ENCODE data around the gene TMEM220.
"Not testable (repeated sequence)": the region's sequence is repeated elsewhere in the genome, so short reads cannot be mapped to it uniquely, and the experiment has no call there.

TMEM220 gene

DNA sequence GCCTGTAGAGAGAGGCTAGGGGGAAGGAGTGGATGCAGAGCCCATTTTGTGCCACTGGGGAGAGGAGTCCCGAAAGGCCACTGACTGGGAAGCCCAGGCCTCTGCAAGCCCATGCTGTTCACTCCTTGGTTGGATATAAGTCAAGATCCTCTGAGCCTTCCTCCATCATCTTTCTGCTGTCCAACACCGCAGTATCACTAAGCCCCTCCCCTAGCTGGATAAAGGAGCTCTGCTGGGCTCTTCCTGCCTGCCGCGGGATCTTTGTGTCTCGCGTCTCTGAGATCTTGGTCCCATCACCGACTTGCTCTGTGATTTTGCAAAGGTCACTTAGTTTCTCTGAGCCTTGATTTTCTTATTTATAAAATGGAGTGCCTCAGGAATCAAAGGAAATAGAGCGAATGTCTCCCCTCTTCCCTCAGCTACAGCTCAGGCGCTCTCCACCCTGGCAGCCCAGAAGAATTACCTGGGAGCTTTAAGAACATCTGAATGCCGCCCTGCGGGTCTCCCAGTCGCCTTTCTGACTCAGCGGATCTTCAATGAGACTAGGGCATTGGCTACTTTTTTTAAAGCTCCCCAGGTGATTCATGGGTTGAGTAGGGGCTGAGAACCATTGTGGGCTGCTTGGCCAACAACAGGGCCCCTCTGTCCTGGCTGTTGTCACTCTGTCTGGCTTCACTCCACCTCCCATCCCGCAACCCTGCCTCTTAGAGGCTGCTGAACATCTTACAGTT is 25.2 kb upstream of the TMEM220 start:
- no peak for DNase-seq (ENCODE audit: low read depth in 2 of 2)

- no peak for DNase-seq (ENCODE audit: low read depth in 2 of 2)
Observed at GRCh38 chr17:10754109-10754508, 24.3 kb upstream of the TMEM220 start.

- no peak for DNase-seq (ENCODE audit: low read depth in 2 of 2)
Observed at GRCh38 chr17:10752696-10753095, 22.9 kb upstream of the TMEM220 start.

GRCh38 chr17:10751563-10751962 is 21.7 kb upstream of the TMEM220 start:
- no peak for DNase-seq (ENCODE audit: low read depth in 2 of 2)

GRCh38 chr17:10750210-10750609 is 20.4 kb upstream of the TMEM220 start:
- no peak for DNase-seq (ENCODE audit: low read depth in 2 of 2)

DNA sequence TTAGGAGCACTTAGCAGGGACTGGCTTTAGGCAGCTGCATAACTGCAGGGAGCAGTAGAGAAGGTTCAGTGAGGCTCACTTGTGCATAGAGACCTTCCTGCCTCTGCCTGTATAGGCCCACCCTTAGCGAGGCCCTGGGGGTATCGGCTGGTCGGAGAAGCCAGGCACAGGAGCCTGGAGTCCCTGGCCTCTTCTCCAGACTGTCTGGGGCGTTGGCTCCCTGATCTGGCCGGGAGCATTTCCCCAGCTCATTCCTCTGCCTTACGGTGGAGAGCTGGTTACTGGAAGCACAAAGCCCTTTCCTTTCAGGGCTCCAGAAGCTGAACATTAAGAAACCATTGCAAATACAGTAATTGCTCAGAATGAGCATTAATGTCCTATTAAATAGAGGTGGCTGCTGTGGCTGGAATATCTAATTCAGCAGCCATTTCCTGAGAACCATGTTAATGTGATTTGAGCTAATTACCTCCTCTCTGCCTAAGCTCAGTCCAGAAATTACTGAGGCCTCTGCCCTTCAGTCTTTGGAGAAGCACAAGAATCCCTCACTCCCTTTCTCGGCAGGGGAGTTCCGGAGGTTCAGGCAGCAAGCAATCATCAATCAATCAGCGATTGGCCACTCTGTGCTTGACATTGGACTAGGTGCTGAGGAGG is 18.8 kb upstream of the TMEM220 start:
- no peak for DNase-seq (ENCODE audit: low read depth in 2 of 2)

DNA sequence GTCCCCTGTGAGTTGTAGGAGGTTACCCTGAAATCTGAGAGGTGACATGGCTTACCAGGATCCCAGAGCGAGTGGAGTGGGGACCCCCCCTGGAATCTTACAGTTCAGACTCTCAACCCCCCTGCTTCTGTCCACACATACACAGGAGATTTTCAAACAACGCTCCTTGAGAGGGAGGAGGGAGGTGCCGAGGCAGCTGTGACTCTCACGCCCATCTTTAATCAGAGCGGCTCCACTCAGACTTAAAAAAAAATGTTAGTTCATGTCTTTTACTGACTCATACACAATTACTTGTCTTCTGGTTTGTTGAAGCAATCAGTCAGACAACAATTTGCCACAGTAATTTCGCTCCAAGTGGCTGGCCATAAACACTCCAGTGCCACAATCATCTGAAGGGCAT is 15.4 kb upstream of the TMEM220 start:
- no peak for DNase-seq (ENCODE audit: low read depth in 2 of 2)

GRCh38 chr17:10744501-10745000 is 14.7 kb upstream of the TMEM220 start:
- DNase-seq (ENCODE audit: low read depth in 2 of 2), result no peak

DNA sequence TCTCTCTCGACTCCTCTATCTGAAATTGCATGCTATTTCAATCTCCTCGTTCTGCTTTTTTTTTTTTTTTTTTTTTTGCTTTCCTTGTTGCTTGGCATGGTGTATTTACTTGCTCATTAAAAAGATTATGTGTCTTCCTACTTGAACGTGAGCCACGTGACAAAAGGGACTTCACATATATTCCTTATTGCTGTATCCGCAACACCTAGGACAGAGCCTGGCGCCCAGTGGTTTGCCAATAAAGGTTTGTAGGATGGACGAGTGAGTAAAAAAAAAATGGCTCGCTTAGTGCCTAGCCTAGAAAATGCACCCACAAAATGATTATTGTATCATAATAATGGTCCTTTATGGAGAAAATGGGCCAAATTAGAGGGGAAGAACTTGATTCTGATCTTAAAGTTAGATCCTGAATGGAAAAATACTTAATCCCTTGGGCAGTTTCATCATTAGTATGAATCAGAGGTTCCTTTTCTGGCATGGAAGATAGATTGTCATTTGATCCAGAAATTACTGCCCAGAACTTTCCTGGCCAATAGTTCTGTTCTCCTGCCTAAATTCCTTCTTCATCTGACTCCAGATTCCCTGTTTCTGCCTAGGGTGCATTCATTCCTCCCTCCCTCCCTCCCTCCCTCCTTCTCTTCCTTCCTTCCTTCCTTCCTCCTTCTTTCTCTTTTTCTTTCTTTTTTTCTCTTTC is 13.6 kb upstream of the TMEM220 start:
- no peak for DNase-seq (ENCODE audit: low read depth in 2 of 2)

- DNase-seq (ENCODE audit: low read depth in 2 of 2), result no peak
Observed at GRCh38 chr17:10742431-10742830, 12.6 kb upstream of the TMEM220 start.

DNA sequence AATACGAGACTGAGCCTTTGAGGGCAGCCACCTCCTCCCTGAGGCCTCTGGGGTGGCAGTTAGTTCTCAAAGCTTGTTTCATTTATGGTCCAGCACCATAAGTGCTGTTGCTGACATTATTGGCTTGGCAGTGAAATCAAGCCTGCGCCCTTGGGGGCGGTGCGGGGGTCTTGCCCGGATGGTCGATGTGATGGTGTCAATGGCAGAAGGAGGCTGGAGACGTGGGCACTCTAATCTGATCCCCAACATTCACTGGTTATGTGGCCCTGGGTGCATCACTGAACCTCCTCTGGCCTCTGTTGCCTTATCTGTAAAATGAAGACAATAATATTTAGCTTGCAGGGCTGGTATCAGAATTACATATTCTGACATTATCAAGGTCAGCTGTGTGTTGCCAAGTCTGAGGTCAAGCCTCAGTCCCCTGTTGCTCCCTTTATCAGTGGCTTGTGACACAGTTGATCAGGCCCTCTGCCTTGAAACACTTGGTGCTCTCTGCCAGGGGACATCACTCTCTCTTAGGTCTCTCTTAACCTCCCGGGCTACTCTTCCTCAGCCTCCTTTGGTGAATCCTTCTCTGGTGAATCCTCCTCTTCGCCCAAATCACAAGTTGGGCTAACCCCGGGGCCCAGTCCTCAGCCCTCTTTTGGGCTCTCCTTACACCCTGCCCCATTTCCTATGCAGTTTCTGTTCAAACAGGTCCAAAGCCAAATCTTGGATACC is 11.8 kb upstream of the TMEM220 start:
- no peak for DNase-seq (ENCODE audit: low read depth in 2 of 2)

DNA sequence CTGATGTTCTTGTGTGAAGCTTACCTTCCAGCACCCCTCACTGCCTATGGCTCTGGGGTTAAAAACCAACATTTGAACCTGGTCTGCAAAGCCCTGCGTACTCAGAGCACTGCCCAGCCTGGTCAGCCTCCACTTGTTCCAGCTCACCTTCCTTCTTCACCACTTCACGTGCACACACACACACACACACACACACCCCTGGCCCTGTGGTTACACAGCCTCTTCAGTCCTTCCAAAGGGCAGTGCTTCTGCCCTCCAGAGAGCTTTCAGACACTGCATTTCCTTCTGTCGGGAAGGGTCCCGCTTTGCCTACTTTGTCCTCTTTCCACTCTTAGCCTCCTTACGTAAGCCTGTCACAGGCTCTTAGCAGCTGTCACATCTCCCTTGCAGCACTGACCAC is 9.6 kb upstream of the TMEM220 start:
- DNase-seq (ENCODE audit: low read depth in 2 of 2), result no peak

DNA sequence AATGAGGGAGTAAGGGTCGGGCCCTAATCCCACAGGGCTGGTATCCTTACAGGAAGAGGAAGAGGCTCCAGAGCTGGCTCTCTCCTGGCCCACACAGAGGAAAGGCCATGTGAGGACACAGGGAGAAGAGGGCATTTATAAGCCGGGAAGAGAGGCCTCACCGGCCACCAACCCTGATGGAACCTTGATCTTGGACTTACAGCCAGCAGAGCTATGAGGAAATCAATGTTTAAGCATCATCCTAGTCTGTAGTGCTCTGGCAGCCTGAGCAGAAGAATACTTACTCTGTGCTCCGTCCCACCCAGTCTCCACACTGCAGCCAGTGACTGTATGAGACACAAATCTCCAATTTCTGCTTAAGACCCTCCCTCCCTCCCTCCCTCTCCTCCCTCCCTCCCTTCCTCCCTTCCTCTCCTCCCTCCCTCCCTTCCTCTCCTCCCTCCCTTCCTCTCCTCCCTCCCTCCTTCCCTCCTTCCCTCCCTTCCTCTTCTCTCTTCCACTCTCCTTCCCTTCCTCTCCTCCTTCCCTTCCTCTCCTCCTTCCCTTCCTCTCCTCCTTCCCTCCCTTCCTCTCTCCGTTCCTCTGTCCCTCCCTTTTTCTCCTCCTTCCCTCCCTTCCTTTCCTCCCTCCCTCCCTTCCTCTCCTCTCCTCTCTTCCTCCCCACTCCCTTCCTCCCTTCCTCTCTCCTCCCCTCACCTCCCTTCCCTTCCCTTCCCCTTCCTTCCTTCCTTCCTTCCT is 8.9 kb upstream of the TMEM220 start:
- no peak for DNase-seq (ENCODE audit: low read depth in 2 of 2)

GRCh38 chr17:10737736-10738135 is 7.9 kb upstream of the TMEM220 start:
- no peak for DNase-seq (ENCODE audit: low read depth in 2 of 2)

GRCh38 chr17:10737168-10737622 is 7.4 kb upstream of the TMEM220 start:
- DNase-seq (ENCODE audit: low read depth in 2 of 2), result no peak

- DNase-seq (ENCODE audit: low read depth in 2 of 2), result no peak
Observed at GRCh38 chr17:10735821-10736220, 6.0 kb upstream of the TMEM220 start.

DNA sequence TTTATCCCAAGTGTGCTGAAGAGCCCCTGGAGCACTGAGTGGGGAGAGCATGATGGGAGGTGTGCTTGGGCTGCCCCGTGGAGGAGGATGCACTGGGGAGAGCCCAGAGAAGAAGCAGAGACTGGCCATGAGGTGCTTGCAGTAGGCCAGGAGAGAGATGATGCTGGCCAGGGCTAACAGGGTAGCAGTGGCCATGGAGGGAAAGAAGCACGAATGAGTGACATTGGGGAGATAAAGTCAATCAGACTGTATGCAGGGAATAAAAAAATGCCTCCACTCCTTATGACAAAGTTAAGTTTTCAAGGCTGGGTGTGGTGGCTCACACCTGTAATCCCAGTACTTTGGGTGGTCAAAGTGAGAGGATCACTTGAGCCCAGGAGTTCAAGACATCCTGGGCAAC is 5.4 kb upstream of the TMEM220 start:
- no peak for DNase-seq (ENCODE audit: low read depth in 2 of 2)

- DNase-seq (ENCODE audit: low read depth in 2 of 2), result no peak
Observed at GRCh38 chr17:10733666-10734065, 3.8 kb upstream of the TMEM220 start.

DNA sequence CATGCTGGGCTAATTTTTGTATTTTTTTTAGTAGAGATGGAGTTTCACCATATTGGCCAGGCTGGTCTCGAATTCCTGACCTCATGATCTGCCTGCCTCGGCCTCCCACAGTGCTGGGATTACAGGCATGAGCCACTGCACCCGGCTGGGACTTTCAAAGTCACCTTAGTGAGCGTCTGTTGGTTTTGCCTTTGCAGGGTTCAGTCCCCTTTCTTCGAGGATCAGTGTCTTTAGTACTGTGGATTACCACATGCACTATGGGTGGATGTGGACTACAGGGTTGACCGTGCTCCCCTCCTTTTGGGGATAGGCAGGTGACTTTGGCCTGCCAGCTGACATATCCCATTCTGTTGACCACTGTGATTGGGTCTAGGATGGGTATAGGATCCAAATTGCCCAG is 2.3 kb upstream of the TMEM220 start:
- not testable (repeated sequence) for DNase-seq (ENCODE audit: low read depth in 2 of 2)

- no peak for DNase-seq (ENCODE audit: low read depth in 2 of 2)
Observed at GRCh38 chr17:10731408-10731879, 1.6 kb upstream of the TMEM220 start.

DNA sequence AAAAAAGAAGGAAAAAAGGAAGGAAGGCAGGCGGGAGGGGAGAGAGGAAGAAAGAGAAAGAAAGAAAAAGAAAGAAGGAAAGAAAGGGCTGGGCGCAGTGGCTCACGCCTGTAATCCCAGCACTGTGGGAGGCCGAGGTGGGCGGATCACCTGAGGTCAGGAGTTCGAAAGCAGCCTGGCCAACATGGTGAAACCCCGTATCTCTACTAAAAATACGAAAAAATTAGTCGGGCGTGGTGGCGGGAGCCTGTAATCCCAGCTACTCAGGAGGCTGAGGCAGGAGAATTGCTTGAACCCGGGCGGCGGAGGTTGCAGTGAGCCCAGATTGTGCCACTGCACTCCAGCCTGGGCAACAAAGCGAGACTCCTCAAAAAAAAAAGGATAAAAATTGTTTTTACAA is 424 bp upstream of the TMEM220 start:
- DNase-seq (ENCODE audit: low read depth in 2 of 2), result not testable (repeated sequence)
